HEK293 (cell line): Measurements from ENCODE around the gene BORCS6.

Experiments used
- IKZF3 ChIP-seq: fragments of 450-650 bp; IDR thresholded peaks from 2 replicates; pipeline ENCODE4 v1.5.0; 2018; ENCODE audit warnings: missing biosample characterization, mild to moderate bottlenecking, missing genetic modification characterization, moderate library complexity
- KLF7 ChIP-seq: fragments of 450-650 bp; formaldehyde crosslinking; IDR thresholded peaks from 2 replicates; pipeline ENCODE4 v1.5.1; 2016; ENCODE audit warnings: missing biosample characterization, missing genetic modification characterization, borderline replicate concordance
- KLF9 ChIP-seq: fragments of 450-650 bp; formaldehyde crosslinking; IDR thresholded peaks from 2 replicates; pipeline ENCODE4 v1.5.1; 2016; ENCODE audit warnings: missing biosample characterization, missing genetic modification characterization, low read depth
- MEIS1 ChIP-seq: sonication (generic); formaldehyde crosslinking; IDR thresholded peaks from 2 replicates; pipeline ENCODE4 v1.8.1; 2022; ENCODE audit warnings: missing genetic modification reagents, mild to moderate bottlenecking, borderline replicate concordance
- OVOL3 ChIP-seq: fragments of 450-650 bp; formaldehyde crosslinking; IDR thresholded peaks from 2 replicates; pipeline ENCODE4 v1.5.1; 2016; ENCODE audit warnings: missing biosample characterization, missing genetic modification characterization
- REST ChIP-seq: fragments of 450-650 bp; formaldehyde crosslinking; IDR thresholded peaks from 2 replicates; pipeline ENCODE4 v1.5.1; 2016; ENCODE audit warnings: missing biosample characterization, missing genetic modification characterization
- SALL2 ChIP-seq: fragments of 450-650 bp; formaldehyde crosslinking; IDR thresholded peaks from 2 replicates; pipeline ENCODE4 v1.5.0; 2017; ENCODE audit warnings: missing biosample characterization, mild to moderate bottlenecking, missing genetic modification characterization, borderline replicate concordance
- SCRT1 ChIP-seq: fragments of 450-650 bp; formaldehyde crosslinking; IDR thresholded peaks from 2 replicates; pipeline ENCODE4 v1.5.1; 2016; ENCODE audit warnings: missing biosample characterization, missing genetic modification characterization, borderline replicate concordance
- YY2 ChIP-seq: fragments of 450-650 bp; formaldehyde crosslinking; IDR thresholded peaks from 2 replicates; pipeline ENCODE4 v1.5.1; 2016; ENCODE audit warnings: missing biosample characterization, missing genetic modification characterization
- ZBTB11 ChIP-seq: fragments of 450-650 bp; formaldehyde crosslinking; conservative IDR thresholded peaks from 2 replicates; pipeline ENCODE4 v1.5.1; 2016; ENCODE audit warnings: low read depth, missing biosample characterization, missing genetic modification characterization
- ZBTB20 ChIP-seq: fragments of 450-650 bp; formaldehyde crosslinking; IDR thresholded peaks from 2 replicates; pipeline ENCODE4 v1.5.1; 2016; ENCODE audit warnings: missing biosample characterization, missing genetic modification characterization
- ZFP3 ChIP-seq: fragments of 450-650 bp; formaldehyde crosslinking; IDR thresholded peaks from 2 replicates; pipeline ENCODE4 v1.5.1; 2016; ENCODE audit warnings: low read depth, missing biosample characterization, missing genetic modification characterization
- ZNF23 ChIP-seq: fragments of 450-650 bp; formaldehyde crosslinking; IDR thresholded peaks from 2 replicates; pipeline ENCODE4 v1.5.1; 2016; ENCODE audit warnings: missing biosample characterization, missing genetic modification characterization, borderline replicate concordance
- ZNF24 ChIP-seq: fragments of 450-650 bp; formaldehyde crosslinking; IDR thresholded peaks from 2 replicates; pipeline ENCODE4 v1.5.1; 2016; ENCODE audit warnings: missing biosample characterization, missing genetic modification characterization
- ZNF248 ChIP-seq: fragments of 450-650 bp; formaldehyde crosslinking; IDR thresholded peaks from 2 replicates; pipeline ENCODE4 v1.5.1; 2017; ENCODE audit warnings: missing biosample characterization, missing genetic modification characterization
- ZNF280C ChIP-seq: fragments of 450-650 bp; formaldehyde crosslinking; IDR thresholded peaks from 2 replicates; pipeline ENCODE4 v1.5.1; 2016; ENCODE audit warnings: missing biosample characterization, missing genetic modification characterization
- ZNF292 ChIP-seq: fragments of 450-650 bp; formaldehyde crosslinking; IDR thresholded peaks from 2 replicates; pipeline ENCODE4 v1.5.1; 2016; ENCODE audit warnings: low read depth, missing biosample characterization, missing genetic modification characterization, borderline replicate concordance
- ZNF302 ChIP-seq: fragments of 450-650 bp; formaldehyde crosslinking; IDR thresholded peaks from 2 replicates; pipeline ENCODE4 v1.5.1; 2016; ENCODE audit warnings: missing biosample characterization, missing genetic modification characterization, low read depth
- ZNF473 ChIP-seq: fragments of 450-650 bp; formaldehyde crosslinking; IDR thresholded peaks from 2 replicates; pipeline ENCODE4 v1.5.1; 2017; ENCODE audit warnings: missing biosample characterization, missing genetic modification characterization
- ZNF544 ChIP-seq: fragments of 450-650 bp; formaldehyde crosslinking; IDR thresholded peaks from 2 replicates; pipeline ENCODE4 v1.5.0; 2017; ENCODE audit warnings: missing biosample characterization, missing genetic modification characterization
- ZNF548 ChIP-seq: fragments of 450-650 bp; formaldehyde crosslinking; IDR thresholded peaks from 2 replicates; pipeline ENCODE4 v1.5.1; 2016; ENCODE audit warnings: missing biosample characterization, missing genetic modification characterization
- ZNF610 ChIP-seq: fragments of 450-650 bp; formaldehyde crosslinking; IDR thresholded peaks from 2 replicates; pipeline ENCODE4 v1.5.1; 2016; ENCODE audit warnings: missing biosample characterization, missing genetic modification characterization, borderline replicate concordance
- ZNF639 ChIP-seq: fragments of 450-650 bp; formaldehyde crosslinking; IDR thresholded peaks from 2 replicates; pipeline ENCODE4 v1.5.1; 2016; ENCODE audit warnings: missing biosample characterization, missing genetic modification characterization
- ZNF654 ChIP-seq: fragments of 450-650 bp; formaldehyde crosslinking; IDR thresholded peaks from 2 replicates; pipeline ENCODE4 v1.5.1; 2016; ENCODE audit warnings: low read depth, missing biosample characterization, missing genetic modification characterization
- ZNF670 ChIP-seq: fragments of 450-650 bp; formaldehyde crosslinking; IDR thresholded peaks from 2 replicates; pipeline ENCODE4 v1.5.1; 2016; ENCODE audit warnings: missing biosample characterization, missing genetic modification characterization, low read depth
- ZNF747 ChIP-seq: fragments of 450-650 bp; formaldehyde crosslinking; IDR thresholded peaks from 2 replicates; pipeline ENCODE4 v1.5.1; 2016; ENCODE audit warnings: missing biosample characterization, missing genetic modification characterization
- ZNF768 ChIP-seq: fragments of 450-650 bp; formaldehyde crosslinking; IDR thresholded peaks from 2 replicates; pipeline ENCODE4 v1.5.1; 2018; ENCODE audit warnings: missing biosample characterization, mild to moderate bottlenecking, missing genetic modification characterization

BORCS6 gene

GRCh38 chr17:8226536-8227237 lies 36.7 kb upstream of the BORCS6 start (continued):
- TF ChIP-seq SALL2 (tag by site-specific recombination) (peak; percentile 12; the same call in 1 of the 2 replicates), ZNF610 (tag by site-specific recombination) (peak; percentile 53), ZNF302 (tag by site-specific recombination) (no peak), ZNF548 (tag by site-specific recombination) (no peak), IKZF3 (tag by site-specific recombination) (peak; percentile 75), ZNF473 (no peak), ZNF280C (tag by site-specific recombination) (no peak), KLF9 (0 out of 2 replicates have a peak, but pooled peaks have one; percentile 17), ZBTB11 (tag by site-specific recombination) (peak; percentile 95), ZNF23 (tag by site-specific recombination) (no peak), REST (tag by site-specific recombination) (no peak), OVOL3 (tag by site-specific recombination) (no peak), ZNF654 (tag by site-specific recombination) (peak; percentile 16), SCRT1 (tag by site-specific recombination) (no peak), ZNF670 (tag by site-specific recombination) (no peak), ZNF24 (tag by site-specific recombination) (no peak; the same call in none of the 2 replicates), ZNF544 (tag by site-specific recombination) (no peak), YY2 (tag by site-specific recombination) (no peak), ZNF768 (tag by site-specific recombination) (no peak), ZBTB20 (tag by site-specific recombination) (peak; percentile 37; the same call in 1 of the 2 replicates), MEIS1 (no peak), ZNF292 (no peak), ZFP3 (no peak), KLF7 (tag by site-specific recombination) (no peak; the same call in 1 of the 2 replicates), ZNF747 (tag by site-specific recombination) (no peak), ZNF248 (no peak), ZNF639 (tag by site-specific recombination) (peak; percentile 80)
